Measurements from ENCODE around the gene GLIPR2. TPM values are rescaled to one million over a fixed set of nuclear protein-coding genes. Genes with fewer than 3 reads are reported as not detected.
A peak's percentile ranks its signal among the peaks of the same experiment; 100 is the strongest.

Gene GLIPR2
- total RNA-seq, 4 donors from 2014 or later, result 3.3 to 5.3 (median 3.9) TPM

DNA sequence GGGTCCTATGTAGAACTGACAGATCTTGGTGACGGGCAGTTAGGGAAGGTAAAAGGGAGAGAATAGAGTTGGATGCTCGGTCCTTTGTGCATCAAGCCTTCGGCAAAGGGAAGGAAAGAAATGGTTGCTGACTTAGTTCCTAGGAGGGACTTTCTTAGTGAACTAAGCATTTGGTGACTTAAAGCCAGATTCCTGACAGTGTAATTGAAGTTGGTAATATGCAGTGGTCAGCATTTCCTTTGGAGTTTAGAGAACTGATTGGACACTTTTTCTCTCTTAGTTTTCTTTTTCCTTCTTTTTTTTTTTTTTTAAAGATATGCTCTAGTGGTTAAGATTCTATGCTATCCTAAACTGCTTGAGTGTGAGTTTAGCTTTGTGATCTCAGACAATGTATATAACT lies 56.5 kb downstream of the GLIPR2 start:
- in situ Hi-C loops (cut with MboI; ENCODE audit: low sequenced_read_pairs in 4 of 4), result loop anchor here in 1 of 4 donors (10.0 kb wide), 1 partner anchor 62 kb away; the partner anchor contains the start of gene GNE
- Histone ChIP-seq H3K27ac (peak overlapping the region; percentile 4 to 92 (median 90)), H3K36me3 (peaks cover 0 to 10% of the 10 kb centered on the region in 2 donors), H3K4me1 (peaks cover 31 to 36% of the 10 kb centered on the region in 2 donors), H3K9me3 (no peaks in the 10 kb centered on the region), H3K27me3 (no peaks in the 10 kb centered on the region), H3K4me3 (peak overlapping the region in 3 of 4 donors; percentile 13 to 90 (median 76))
- ATAC-seq (no peak), DNase-seq (no peak)
- TF ChIP-seq, protein P1, sequence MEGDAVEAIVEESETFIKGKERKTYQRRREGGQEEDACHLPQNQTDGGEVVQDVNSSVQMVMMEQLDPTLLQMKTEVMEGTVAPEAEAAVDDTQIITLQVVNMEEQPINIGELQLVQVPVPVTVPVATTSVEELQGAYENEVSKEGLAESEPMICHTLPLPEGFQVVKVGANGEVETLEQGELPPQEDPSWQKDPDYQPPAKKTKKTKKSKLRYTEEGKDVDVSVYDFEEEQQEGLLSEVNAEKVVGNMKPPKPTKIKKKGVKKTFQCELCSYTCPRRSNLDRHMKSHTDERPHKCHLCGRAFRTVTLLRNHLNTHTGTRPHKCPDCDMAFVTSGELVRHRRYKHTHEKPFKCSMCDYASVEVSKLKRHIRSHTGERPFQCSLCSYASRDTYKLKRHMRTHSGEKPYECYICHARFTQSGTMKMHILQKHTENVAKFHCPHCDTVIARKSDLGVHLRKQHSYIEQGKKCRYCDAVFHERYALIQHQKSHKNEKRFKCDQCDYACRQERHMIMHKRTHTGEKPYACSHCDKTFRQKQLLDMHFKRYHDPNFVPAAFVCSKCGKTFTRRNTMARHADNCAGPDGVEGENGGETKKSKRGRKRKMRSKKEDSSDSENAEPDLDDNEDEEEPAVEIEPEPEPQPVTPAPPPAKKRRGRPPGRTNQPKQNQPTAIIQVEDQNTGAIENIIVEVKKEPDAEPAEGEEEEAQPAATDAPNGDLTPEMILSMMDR (IDR thresholded peaks at IDR 0.05 in 4 of 5, conservative IDR thresholded peaks at IDR 0.05 in 1 of 5), result no peak
- no peak for TF ChIP-seq POLR2A (IDR thresholded peaks at IDR 0.05)
- intact Hi-C loops (cut with DNase I; ENCODE audit: low total_unique reads), result loop anchor here (5.0 to 10.0 kb wide), 4 partner anchors 134 to 1206 kb away; partner anchors contain the start of genes CREB3, DNAJB5 and TLN1

DNA sequence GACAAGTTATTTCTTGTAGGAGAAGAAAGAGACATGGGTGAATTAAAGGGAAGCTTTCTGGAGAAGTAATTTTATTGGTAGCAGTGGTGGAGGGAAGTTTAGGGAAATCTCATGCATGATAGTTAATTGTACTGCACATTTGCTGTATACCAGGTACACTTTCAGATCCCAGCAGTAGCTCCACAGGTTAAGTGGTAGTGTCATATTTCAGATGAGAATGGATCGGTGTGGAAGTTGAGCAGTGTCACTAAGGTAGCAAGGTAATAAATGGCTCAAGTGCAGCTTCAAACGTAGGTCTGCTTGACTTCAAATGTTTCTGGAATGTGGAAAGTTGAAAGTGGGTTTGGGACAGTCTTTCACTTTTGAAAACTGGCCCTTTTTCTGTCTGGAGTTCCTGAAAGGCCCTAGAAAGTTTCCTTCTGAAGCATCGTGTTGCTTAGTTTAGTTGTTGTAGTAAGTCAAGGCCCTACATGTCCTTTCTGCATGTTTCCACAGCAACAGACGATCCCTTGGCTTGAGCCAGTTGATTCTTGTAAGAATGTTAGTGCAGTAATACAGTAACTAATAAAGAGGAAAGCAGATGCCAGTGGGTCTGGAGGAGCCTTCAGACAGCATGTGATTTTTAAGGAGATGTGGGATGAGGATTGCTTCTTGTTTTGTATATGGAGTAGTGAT lies 57.9 kb downstream of the GLIPR2 start:
- DNase-seq (no peak), ATAC-seq (no peak)
- Histone ChIP-seq H3K4me1 (peaks cover 31 to 36% of the 10 kb centered on the region in 2 donors), H3K4me3 (no peak overlapping the region), H3K27me3 (no peaks in the 10 kb centered on the region), H3K9me3 (no peaks in the 10 kb centered on the region), H3K27ac (no peak overlapping the region), H3K36me3 (peaks cover 0 to 24% of the 10 kb centered on the region in 2 donors)
- in situ Hi-C loops (cut with MboI; ENCODE audit: low sequenced_read_pairs in 4 of 4), result loop anchor here in 1 of 4 donors (10.0 kb wide), 1 partner anchor 60 kb away; the partner anchor contains the start of gene GNE
- TF ChIP-seq POLR2A (IDR thresholded peaks at IDR 0.05), result no peak
- TF ChIP-seq, protein P1 (IDR thresholded peaks at IDR 0.05 in 4 of 5, conservative IDR thresholded peaks at IDR 0.05 in 1 of 5), result no peak
- intact Hi-C loops (cut with DNase I; ENCODE audit: low total_unique reads), result loop anchor here (5.0 to 10.0 kb wide), 4 partner anchors 133 to 1207 kb away; partner anchors contain the start of genes CREB3, DNAJB5 and TLN1

DNA sequence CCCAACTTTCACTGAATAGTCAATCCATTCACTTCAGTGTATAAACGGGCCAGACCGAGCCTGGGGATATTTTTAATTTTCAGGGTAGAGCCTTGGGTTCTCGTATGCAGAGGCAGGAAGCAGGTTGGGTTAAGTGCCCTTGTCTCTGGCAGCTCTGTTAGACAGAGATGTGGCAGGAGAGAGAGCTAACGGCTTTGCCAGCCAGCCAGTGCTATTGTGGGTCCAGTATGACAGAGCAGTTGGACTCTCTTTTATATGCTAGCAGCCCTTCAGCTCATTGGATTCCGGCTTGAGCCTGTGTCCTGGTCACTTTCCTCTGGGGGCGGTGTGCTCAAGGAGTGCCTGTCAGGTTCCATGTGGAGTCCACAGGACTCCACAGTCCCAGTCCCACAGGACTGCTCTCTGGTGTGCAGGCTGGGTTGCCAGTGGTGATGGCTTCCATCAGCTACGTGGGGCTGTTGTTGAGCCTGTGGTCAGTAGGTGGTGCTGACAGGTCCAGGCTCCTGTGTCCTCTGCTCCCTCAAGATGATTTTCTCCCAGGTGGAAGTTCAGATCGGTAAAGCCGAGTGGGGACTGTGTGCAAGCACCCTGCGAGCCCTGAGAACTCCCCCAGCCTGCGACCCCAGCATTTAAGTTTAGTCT lies 68.5 kb downstream of the GLIPR2 start:
- H3K4me1 ChIP-seq, result peaks cover 22 to 23% of the 10 kb centered on the region in 2 donors
- no peak for DNase-seq
- no peaks in the 10 kb centered on the region for H3K9me3 ChIP-seq
- ATAC-seq, result no peak
- intact Hi-C loops (cut with DNase I; ENCODE audit: low total_unique reads), result no loop called here
- peaks cover 0 to 69% of the 10 kb centered on the region in 2 donors for H3K36me3 ChIP-seq
- no peaks in the 10 kb centered on the region for H3K27me3 ChIP-seq
- no peak overlapping the region for H3K4me3 ChIP-seq
- no peak overlapping the region for H3K27ac ChIP-seq
- in situ Hi-C loops (cut with MboI; ENCODE audit: low sequenced_read_pairs in 4 of 4), result no loop called here
- TF ChIP-seq, protein P1 (IDR thresholded peaks at IDR 0.05 in 4 of 5, conservative IDR thresholded peaks at IDR 0.05 in 1 of 5), result no peak
- no peak for TF ChIP-seq POLR2A (IDR thresholded peaks at IDR 0.05)

DNA sequence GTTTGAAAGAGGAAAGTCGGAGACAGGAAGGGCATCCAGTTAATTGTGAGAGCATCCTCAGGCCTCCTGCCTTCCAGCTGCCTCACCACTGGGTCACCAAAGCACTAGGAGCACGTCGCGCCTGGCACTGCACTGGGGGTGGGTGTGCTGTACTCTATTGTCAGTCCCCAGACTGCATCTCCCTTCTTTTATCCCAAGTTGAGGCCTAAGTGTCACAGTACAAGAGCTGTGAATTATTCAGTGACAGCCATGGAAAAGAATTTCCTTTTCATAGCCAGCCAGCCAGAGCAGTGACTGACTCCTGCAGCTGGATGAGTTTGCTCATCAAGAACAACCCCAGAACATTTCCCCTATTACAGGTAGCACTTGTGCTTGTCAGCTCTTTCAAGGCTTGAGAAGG lies 70.5 kb downstream of the GLIPR2 start:
- Histone ChIP-seq H3K27ac (peak overlapping the region; percentile 40 to 62 (median 58)), H3K9me3 (no peaks in the 10 kb centered on the region), H3K4me3 (no peak overlapping the region), H3K36me3 (peaks cover 0 to 59% of the 10 kb centered on the region in 2 donors), H3K27me3 (no peaks in the 10 kb centered on the region), H3K4me1 (peaks cover 39 to 41% of the 10 kb centered on the region in 2 donors)
- no peak for TF ChIP-seq POLR2A (IDR thresholded peaks at IDR 0.05)
- TF ChIP-seq, protein P1 (IDR thresholded peaks at IDR 0.05 in 4 of 5, conservative IDR thresholded peaks at IDR 0.05 in 1 of 5), result no peak
- intact Hi-C loops (cut with DNase I; ENCODE audit: low total_unique reads), result no loop called here
- in situ Hi-C loops (cut with MboI; ENCODE audit: low sequenced_read_pairs in 4 of 4), result no loop called here
- DNase-seq (no peak), ATAC-seq (peak in 1 of 2 donors; percentile 76)
